ENCODE data around the gene VPS39. TPM values are rescaled to one million over a fixed set of nuclear protein-coding genes. Genes with fewer than 3 reads are reported as not detected.

The VPS39 gene
- total and polyA plus RNA-seq, 2 donors (not counting 3 experiments of a cell fraction or from before 2014, with no cell fraction given), result 56.5 to 56.7 TPM

- H3K27me3 ChIP-seq (ENCODE audit: control insufficient read depth in 2 of 2, insufficient read depth in 2 of 2, low read length in 2 of 2), result peaks cover 17 to 21% of the 10 kb centered on the region in 2 experiments
- H3K36me3 ChIP-seq (ENCODE audit: control insufficient read depth in 2 of 2, extremely low read depth in 1 of 2, insufficient read depth in 2 of 2, low read length in 2 of 2), result no peaks in the 10 kb centered on the region
- DNase-seq (ENCODE audit: low read depth, low spot score), result no peak
- no peaks in the 10 kb centered on the region for H3K4me1 ChIP-seq (ENCODE audit: control insufficient read depth, extremely low read depth, insufficient read depth, low read length)
- H3K4me3 ChIP-seq (replicated peaks in 1 of 3; ENCODE audit: insufficient read depth in 1 of 3, low read depth in 1 of 3, low read length in 3 of 3), result no peak overlapping the region
- CTCF ChIA-PET, result interaction anchor here (0.6 to 5.6 kb wide), 6 partner anchors 9 to 1321 kb away, joined by 3 to 96 read pairs (median 5); no protein-coding TSS in a partner anchor
- H3K9me1 ChIP-seq (replicated peaks; ENCODE audit: control insufficient read depth, extremely low read depth, insufficient read depth, low read length), result no peaks in the 10 kb centered on the region
- no peaks in the 10 kb centered on the region for H4K20me1 ChIP-seq (replicated peaks; ENCODE audit: control insufficient read depth, extremely low read depth, insufficient read depth, low read length)
- no peak overlapping the region for H3K27ac ChIP-seq (ENCODE audit: insufficient read depth, low read depth, low read length)
- no peaks in the 10 kb centered on the region for H3K79me2 ChIP-seq (ENCODE audit: control insufficient read depth, insufficient read depth, low read length)
- no TSS peak for BruUV-seq (replicated peaks)
- no peaks in the 10 kb centered on the region for H3K9me3 ChIP-seq (replicated peaks; ENCODE audit: control insufficient read depth, insufficient read depth, low read length)
- no peak overlapping the region for H2AFZ ChIP-seq (ENCODE audit: low read depth, low read length)
- intact Hi-C loops (cut with micrococcal nuclease) (no loop called here), dilution Hi-C loops (cut with MboI; ENCODE audit: extremely low pct_ligation_motif_present, low sequenced_read_pairs) (no loop called here)
- POLR2A ChIA-PET, result no interaction called here
- H3K4me2 ChIP-seq (ENCODE audit: insufficient read depth, low read length), result no peak overlapping the region
- no peak overlapping the region for H3K9ac ChIP-seq (replicated peaks; ENCODE audit: extremely low read depth, insufficient read depth, low read length)
- no peak for FAIRE-seq
- TF ChIP-seq MAX (IDR thresholded peaks at IDR 0.05; ENCODE audit: insufficient read depth, insufficient read length), result no peak
- no peak for TF ChIP-seq JUN (IDR thresholded peaks at IDR 0.05; ENCODE audit: borderline replicate concordance, insufficient read depth, insufficient read length, low read depth)
- TF ChIP-seq GATA2 (IDR thresholded peaks at IDR 0.05; ENCODE audit: insufficient read depth, insufficient read length, low read depth, low read length), result no peak
- no peak for TF ChIP-seq EZH2 (IDR thresholded peaks at IDR 0.05; ENCODE audit: borderline replicate concordance, low read depth, low read length, severe bottlenecking)
Observed at GRCh38 chr15:42131826-42132806, 76.0 kb downstream of the VPS39 start.

GRCh38 chr15:42131006-42131405, 77.1 kb downstream of the VPS39 start:
- FAIRE-seq (no peak), DNase-seq (ENCODE audit: low read depth, low spot score) (no peak)
- ChIA-PET POLR2A (no interaction called here), CTCF (interaction anchor here (0.8 to 3.0 kb wide), 8 partner anchors 8 to 72 kb away, joined by 3 to 28 read pairs (median 4); no protein-coding TSS in a partner anchor)
- Histone ChIP-seq H3K79me2 (ENCODE audit: control insufficient read depth, insufficient read depth, low read length) (no peaks in the 10 kb centered on the region), H3K27me3 (ENCODE audit: control insufficient read depth in 2 of 2, insufficient read depth in 2 of 2, low read length in 2 of 2) (peaks cover 16 to 21% of the 10 kb centered on the region in 2 experiments), H3K9me3 (replicated peaks; ENCODE audit: control insufficient read depth, insufficient read depth, low read length) (no peaks in the 10 kb centered on the region), H3K4me3 (replicated peaks in 1 of 3; ENCODE audit: insufficient read depth in 1 of 3, low read depth in 1 of 3, low read length in 3 of 3) (no peak overlapping the region), H3K36me3 (ENCODE audit: control insufficient read depth in 2 of 2, extremely low read depth in 1 of 2, insufficient read depth in 2 of 2, low read length in 2 of 2) (no peaks in the 10 kb centered on the region), H2AFZ (ENCODE audit: low read depth, low read length) (no peak overlapping the region), H3K9ac (replicated peaks; ENCODE audit: extremely low read depth, insufficient read depth, low read length) (no peak overlapping the region), H4K20me1 (replicated peaks; ENCODE audit: control insufficient read depth, extremely low read depth, insufficient read depth, low read length) (no peaks in the 10 kb centered on the region), H3K9me1 (replicated peaks; ENCODE audit: control insufficient read depth, extremely low read depth, insufficient read depth, low read length) (no peaks in the 10 kb centered on the region), H3K4me1 (ENCODE audit: control insufficient read depth, extremely low read depth, insufficient read depth, low read length) (no peaks in the 10 kb centered on the region), H3K4me2 (ENCODE audit: insufficient read depth, low read length) (no peak overlapping the region), H3K27ac (ENCODE audit: insufficient read depth, low read depth, low read length) (no peak overlapping the region)
- BruUV-seq (replicated peaks), result no TSS peak
- TF ChIP-seq MYC (IDR thresholded peaks at IDR 0.05; ENCODE audit: low read depth, low read length) (no peak), POLR2A (IDR thresholded peaks at IDR 0.05; ENCODE audit: low read depth, low read length) (no peak), EZH2 (IDR thresholded peaks at IDR 0.05; ENCODE audit: borderline replicate concordance, low read depth, low read length, severe bottlenecking) (no peak), JUN (IDR thresholded peaks at IDR 0.05; ENCODE audit: borderline replicate concordance, insufficient read depth, insufficient read length, low read depth) (no peak), MAX (IDR thresholded peaks at IDR 0.05; ENCODE audit: insufficient read depth, insufficient read length) (no peak), CTCF (IDR thresholded peaks at IDR 0.05; ENCODE audit: extremely low read depth in 1 of 2, insufficient read depth in 1 of 2, low read depth in 1 of 2, low read length in 2 of 2) (no peak), FOS (IDR thresholded peaks at IDR 0.05; ENCODE audit: borderline replicate concordance, insufficient read depth, low read length) (no peak)
- intact Hi-C loops (cut with micrococcal nuclease) (no loop called here), dilution Hi-C loops (cut with MboI; ENCODE audit: extremely low pct_ligation_motif_present, low sequenced_read_pairs) (no loop called here)
